COLO668 (cell line): ENCODE data around the gene FIGNL2.
A peak's percentile ranks its signal among the peaks of the same experiment; 100 is the strongest.

Source experiments
- DNase-seq: peaks from one replicate; lab custom pipeline; 2025; ENCODE audit not compliant: unreplicated experiment; lab: John Stamatoyannopoulos, UW

Gene FIGNL2

GRCh38 chr12:51862947-51863346 is 14.4 kb upstream of the FIGNL2 start:
- DNase-seq: no peak

DNA sequence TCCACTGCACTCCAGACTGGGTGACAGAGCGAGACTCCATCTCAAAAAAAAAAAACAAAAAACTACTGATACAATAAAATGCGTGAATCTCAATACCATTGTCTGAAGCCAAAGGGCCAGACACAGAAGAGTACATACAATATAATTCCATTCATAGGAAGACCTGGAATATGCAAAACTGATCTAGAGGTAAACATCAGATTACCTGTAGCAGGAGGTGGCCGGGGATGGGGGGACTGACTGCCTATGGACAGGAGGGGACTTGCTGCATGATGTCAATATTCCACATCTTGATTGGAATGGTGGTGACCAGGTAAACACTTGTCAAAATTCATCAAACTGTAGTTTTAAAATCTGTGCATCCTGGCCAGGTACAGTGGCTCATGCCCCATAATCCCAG is 12.5 kb upstream of the FIGNL2 start:
- no peak for DNase-seq

DNA sequence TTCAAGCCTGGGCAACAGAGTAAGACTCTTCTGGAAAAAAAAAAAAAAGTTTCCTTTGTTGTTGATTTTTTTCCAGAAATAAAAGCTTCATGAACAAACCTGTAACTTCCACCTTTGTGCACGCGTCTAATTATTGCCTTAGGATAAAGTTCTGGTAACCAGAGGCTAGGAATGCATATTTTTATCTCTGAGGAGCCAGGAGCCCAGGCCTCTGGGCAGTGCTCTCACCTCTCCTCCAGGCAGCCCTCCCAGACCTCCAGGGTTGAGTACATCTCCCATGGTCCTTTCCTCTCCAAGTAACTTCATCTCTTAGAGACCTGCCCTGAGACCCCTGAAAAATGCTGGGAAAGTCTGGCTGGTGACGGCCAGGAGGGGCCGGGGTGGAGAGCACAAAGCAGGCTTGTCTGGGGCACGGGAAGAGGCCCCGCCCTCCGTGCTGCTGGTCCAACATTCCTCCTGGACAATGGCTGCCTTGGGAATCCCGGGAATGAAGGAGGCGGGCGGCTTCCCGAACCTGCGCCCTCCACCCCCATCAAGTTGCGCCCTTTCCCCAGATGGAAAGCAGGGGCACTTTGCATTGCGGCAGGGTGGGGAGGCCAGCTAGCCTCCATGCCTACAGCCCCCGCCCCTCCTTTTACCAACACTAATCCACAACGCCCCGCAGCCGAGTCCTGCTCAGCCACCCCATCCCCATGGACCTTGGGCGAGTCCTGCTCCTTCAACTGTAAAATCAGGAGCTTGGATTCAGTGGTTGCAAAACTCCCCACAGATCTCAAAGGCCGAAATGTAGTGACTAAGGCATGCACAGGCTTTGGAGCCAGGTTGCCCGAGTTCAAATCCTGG is 7.3 kb upstream of the FIGNL2 start:
- DNase-seq: no peak

GRCh38 chr12:51852404-51853137 is 4.1 kb upstream of the FIGNL2 start:
- no peak for DNase-seq

GRCh38 chr12:51851413-51852124 is 3.1 kb upstream of the FIGNL2 start:
- no peak for DNase-seq

GRCh38 chr12:51850965-51851299 is 2.4 kb upstream of the FIGNL2 start:
- DNase-seq: no peak

- no peak for DNase-seq
Measured at GRCh38 chr12:51850081-51850964, 1.8 kb upstream of the FIGNL2 start.

- no peak for DNase-seq
Measured at GRCh38 chr12:51848841-51849735, 570 bp upstream of the FIGNL2 start.

- DNase-seq: no peak
Measured at GRCh38 chr12:51847643-51848325, 734 bp downstream of the FIGNL2 start.

GRCh38 chr12:51846911-51847642 is 1.4 kb downstream of the FIGNL2 start:
- DNase-seq: peak; percentile 18

GRCh38 chr12:51846271-51846691 is 2.2 kb downstream of the FIGNL2 start:
- no peak for DNase-seq

GRCh38 chr12:51845482-51845881 is 3.0 kb downstream of the FIGNL2 start:
- DNase-seq: no peak

DNA sequence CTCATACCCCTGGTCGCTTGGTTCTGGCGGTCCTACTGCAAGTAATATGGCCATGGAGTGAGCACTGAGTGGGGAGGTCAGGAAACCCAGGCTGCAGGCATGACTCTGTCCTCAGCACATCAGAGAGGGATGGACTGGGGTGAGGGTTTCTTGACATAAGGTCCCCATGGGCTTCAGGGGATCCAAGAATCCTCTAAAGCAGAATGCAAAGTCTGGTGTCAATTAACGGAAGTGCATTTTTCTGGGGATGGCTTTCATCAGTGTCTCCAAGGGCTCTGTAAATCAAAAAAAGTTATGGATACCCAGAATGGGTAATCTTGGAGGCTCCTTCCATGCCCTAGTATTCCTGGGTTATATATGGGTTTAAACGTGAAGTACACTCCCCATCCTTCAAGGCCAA is 3.7 kb downstream of the FIGNL2 start:
- DNase-seq: no peak

DNA sequence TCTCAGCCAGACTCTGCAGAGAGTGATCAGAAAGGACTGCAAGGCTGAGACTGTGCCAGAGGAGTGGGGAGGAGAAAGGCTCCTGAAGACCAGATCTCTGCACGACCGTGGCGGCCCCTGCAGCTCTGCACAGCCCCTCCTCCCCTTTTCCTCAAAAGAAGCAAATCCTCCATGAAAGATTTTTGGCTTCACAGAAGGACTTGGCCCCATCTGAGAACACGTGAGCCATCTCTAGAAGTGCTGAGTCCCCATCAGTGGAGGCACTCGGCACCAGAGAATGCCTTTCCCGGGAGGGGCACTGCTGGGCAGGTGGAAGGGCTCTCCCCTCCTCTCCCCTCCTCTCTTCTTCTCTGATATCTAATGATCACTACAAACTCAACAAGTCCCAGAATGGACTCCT is 6.8 kb downstream of the FIGNL2 start:
- no peak for DNase-seq

DNA sequence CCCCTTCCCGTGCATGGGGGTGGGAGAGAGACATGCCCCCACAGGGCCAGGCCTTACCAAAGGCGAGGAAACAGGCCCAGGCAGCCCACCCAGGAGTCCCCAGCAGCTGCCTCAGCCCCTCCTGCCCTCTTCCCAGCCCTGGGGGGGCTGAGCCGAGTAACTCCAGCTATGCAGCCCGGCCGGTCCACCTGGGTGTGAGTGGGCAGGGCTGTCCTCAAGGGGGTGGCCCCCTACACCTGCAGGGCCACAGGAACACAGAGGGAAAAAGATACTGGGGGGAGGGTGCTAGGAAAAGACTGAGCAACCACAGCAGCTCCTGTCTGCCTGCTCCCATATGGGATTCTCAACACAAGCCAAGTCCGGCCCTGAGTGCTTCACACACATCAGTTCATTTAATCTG is 7.6 kb downstream of the FIGNL2 start:
- no peak for DNase-seq

DNA sequence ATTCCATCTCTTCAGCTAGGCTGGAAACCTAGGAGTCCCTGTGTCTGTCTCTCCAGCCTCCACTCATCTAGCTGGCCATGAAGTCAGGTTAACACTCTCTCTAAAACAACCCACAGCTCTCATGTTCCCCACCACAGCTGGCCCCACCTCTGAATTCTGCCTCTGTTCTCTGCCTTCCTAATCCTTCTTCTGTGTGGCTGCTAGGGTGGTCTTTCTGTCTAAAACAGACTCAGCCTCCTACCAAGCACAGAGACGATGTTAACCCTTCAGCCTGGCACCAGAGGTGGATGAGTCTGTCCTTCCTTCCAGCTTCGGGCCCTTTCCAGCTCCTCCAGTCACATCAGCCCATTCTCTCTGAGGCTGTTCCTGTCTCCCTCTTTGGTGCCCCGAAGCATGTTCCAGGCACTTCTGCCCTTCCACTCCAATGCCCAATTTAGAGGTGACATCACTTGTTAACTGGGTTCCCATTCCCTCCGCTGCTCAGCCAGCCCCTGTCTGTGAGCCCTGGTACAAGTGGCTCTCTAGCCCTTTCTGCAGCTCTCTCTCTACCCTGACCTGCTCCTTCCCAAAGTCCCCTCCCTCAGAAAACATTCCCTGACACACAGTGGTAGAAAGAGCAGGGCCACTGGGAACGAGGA is 9.1 kb downstream of the FIGNL2 start:
- no peak for DNase-seq

- no peak for DNase-seq
Measured at GRCh38 chr12:51838762-51839161, 9.8 kb downstream of the FIGNL2 start.

GRCh38 chr12:51838036-51838435 is 10.5 kb downstream of the FIGNL2 start:
- DNase-seq: no peak
